K562 (cell line): ENCODE results near the gene EFCC1.

Experiments used
- KLF6 ChIP-seq: fragments of 250-450 bp; sonication (Bioruptor Pico); IDR thresholded peaks from 2 replicates; pipeline ENCODE4 v1.4.0; 2020; ENCODE audit warnings: mild to moderate bottlenecking, moderate library complexity, borderline replicate concordance
- PCBP2 ChIP-seq: fragments of 200-400 bp; formaldehyde crosslinking; IDR thresholded peaks from 2 replicates; pipeline ENCODE4 v1.6.1; 2018; ENCODE audit warnings: low read length, low read depth, mild to moderate bottlenecking, moderate library complexity; ENCODE audit not compliant: poor library complexity, severe bottlenecking
- SMARCB1 ChIP-seq: IDR thresholded peaks from 2 replicates; pipeline ENCODE4 v1.6.1; 2011; ENCODE audit warnings: improper control_type of control experiment, low read depth; ENCODE audit not compliant: insufficient read length
- SMARCC2 ChIP-seq: fragments of 450-650 bp; IDR thresholded peaks from 2 replicates; pipeline ENCODE4 v1.6.1; 2017; ENCODE audit warnings: antibody characterized with exemption, moderate library complexity, mild to moderate bottlenecking, low read depth
- SMC3 ChIP-seq: conservative IDR thresholded peaks from 2 replicates; pipeline ENCODE4 v1.6.1; 2011; ENCODE audit warnings: low read depth, low read length, improper control_type of control experiment; ENCODE audit not compliant: insufficient read depth
- TF ChIP-seq, protein P1 (sequence below): sonication (generic); formaldehyde crosslinking; IDR thresholded peaks from 2 replicates; pipeline ENCODE4 v1.8.0; 2022; ENCODE audit warnings: missing genetic modification reagents, mild to moderate bottlenecking, moderate library complexity, borderline replicate concordance
- TF ChIP-seq, protein P2 (sequence below): sonication (generic); formaldehyde crosslinking; IDR thresholded peaks from 2 replicates; pipeline ENCODE4 v1.5.0; 2020; ENCODE audit warnings: missing genetic modification reagents
- TF ChIP-seq, protein P3 (sequence below): fragments of 450-650 bp; formaldehyde crosslinking; IDR thresholded peaks from 2 replicates; pipeline ENCODE4 v1.4.0; 2022; ENCODE audit warnings: missing genetic modification characterization
- TF ChIP-seq, protein P4 (sequence below), 3 experiments: IDR thresholded peaks in 2 of 3; conservative IDR thresholded peaks in 1 of 3; 2 replicates each; pipeline ENCODE4 v1.5.1; 2011 to 2012; ENCODE audit warnings: low read length in 3 of 3, mild to moderate bottlenecking in 3 of 3, control low read depth in 2 of 3, improper control_type of control experiment in 1 of 3, inconsistent platforms in 1 of 3, low read depth in 1 of 3, mixed read lengths in 1 of 3, moderate library complexity in 1 of 3; ENCODE audit not compliant: insufficient read depth in 2 of 3

DNA sequence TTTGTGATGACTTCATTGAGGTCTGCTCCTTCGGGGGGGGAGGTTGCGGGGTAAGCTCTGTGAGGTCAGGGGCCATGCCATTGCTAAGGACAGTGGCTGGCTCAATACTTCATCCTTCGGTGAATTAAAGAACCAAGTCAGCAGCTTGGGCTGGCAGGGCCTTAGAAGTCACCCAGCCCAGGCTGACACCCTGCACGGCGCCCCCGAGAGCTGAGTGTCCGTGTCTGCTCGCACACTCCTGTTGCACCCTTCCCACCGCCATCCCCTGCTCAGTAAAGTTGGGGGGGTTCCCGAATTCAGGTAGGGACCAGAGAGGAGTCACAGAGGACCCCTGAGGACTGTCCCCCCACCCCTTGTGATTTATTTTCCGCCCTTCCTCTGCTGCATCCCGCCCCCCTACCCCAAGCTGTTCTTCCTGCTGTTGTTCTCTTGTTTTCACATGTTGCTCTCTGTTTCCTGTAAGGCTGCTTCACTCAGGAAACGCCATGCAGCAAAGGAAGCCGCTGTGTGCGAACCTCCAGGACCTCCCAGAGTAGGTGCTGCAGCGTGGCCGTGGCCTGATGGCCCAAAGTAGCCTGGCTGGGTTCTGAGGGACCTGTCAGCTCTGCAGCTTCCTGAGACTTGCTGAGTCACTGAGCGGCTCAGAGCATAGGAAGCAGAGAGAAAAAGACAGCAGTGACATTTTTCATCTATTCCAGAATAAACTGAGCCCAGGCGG, 14.4 kb downstream of the EFCC1 start:
- TF ChIP-seq, protein P1, sequence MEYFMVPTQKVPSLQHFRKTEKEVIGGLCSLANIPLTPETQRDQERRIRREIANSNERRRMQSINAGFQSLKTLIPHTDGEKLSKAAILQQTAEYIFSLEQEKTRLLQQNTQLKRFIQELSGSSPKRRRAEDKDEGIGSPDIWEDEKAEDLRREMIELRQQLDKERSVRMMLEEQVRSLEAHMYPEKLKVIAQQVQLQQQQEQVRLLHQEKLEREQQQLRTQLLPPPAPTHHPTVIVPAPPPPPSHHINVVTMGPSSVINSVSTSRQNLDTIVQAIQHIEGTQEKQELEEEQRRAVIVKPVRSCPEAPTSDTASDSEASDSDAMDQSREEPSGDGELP (CRISPR knock-in tag) = peak; percentile 14; the same call in 1 of the 2 replicates
- TF ChIP-seq, protein P2, sequence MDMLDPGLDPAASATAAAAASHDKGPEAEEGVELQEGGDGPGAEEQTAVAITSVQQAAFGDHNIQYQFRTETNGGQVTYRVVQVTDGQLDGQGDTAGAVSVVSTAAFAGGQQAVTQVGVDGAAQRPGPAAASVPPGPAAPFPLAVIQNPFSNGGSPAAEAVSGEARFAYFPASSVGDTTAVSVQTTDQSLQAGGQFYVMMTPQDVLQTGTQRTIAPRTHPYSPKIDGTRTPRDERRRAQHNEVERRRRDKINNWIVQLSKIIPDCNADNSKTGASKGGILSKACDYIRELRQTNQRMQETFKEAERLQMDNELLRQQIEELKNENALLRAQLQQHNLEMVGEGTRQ (CRISPR knock-in tag) = no peak
- TF ChIP-seq SMC3 = no peak
- TF ChIP-seq, protein P3, sequence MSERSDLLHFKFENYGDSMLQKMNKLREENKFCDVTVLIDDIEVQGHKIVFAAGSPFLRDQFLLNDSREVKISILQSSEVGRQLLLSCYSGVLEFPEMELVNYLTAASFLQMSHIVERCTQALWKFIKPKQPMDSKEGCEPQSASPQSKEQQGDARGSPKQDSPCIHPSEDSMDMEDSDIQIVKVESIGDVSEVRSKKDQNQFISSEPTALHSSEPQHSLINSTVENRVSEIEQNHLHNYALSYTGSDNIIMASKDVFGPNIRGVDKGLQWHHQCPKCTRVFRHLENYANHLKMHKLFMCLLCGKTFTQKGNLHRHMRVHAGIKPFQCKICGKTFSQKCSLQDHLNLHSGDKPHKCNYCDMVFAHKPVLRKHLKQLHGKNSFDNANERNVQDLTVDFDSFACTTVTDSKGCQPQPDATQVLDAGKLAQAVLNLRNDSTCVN = no peak
- TF ChIP-seq, protein P4, sequence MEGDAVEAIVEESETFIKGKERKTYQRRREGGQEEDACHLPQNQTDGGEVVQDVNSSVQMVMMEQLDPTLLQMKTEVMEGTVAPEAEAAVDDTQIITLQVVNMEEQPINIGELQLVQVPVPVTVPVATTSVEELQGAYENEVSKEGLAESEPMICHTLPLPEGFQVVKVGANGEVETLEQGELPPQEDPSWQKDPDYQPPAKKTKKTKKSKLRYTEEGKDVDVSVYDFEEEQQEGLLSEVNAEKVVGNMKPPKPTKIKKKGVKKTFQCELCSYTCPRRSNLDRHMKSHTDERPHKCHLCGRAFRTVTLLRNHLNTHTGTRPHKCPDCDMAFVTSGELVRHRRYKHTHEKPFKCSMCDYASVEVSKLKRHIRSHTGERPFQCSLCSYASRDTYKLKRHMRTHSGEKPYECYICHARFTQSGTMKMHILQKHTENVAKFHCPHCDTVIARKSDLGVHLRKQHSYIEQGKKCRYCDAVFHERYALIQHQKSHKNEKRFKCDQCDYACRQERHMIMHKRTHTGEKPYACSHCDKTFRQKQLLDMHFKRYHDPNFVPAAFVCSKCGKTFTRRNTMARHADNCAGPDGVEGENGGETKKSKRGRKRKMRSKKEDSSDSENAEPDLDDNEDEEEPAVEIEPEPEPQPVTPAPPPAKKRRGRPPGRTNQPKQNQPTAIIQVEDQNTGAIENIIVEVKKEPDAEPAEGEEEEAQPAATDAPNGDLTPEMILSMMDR (IDR thresholded peaks at IDR 0.05 in 2 of 3, conservative IDR thresholded peaks at IDR 0.05 in 1 of 3; ENCODE audit: insufficient read depth in 2 of 3, low read depth in 1 of 3, low read length in 3 of 3) = no peak
- no peak for TF ChIP-seq SMARCB1
- no peak for TF ChIP-seq SMARCC2
- TF ChIP-seq PCBP2 = no peak
- no peak for TF ChIP-seq KLF6 (CRISPR knock-in tag)
